OCI-LY7 (cell line): ENCODE measurements around the gene FKBP10. TPM values are rescaled to one million over a fixed set of nuclear protein-coding genes. Genes with fewer than 3 reads are reported as not detected.
"Not testable (repeated sequence)": the region's sequence is repeated elsewhere in the genome, so short reads cannot be mapped to it uniquely, and the experiment has no call there.

Experiments used
- BruUV-seq: library from RNA; stranded (reverse); fragments of 400-500 nt; replicated peaks from 2 replicates; lab custom pipeline; 2021; lab: Mats Ljungman, UMichigan
- CTCF ChIA-PET: fragments of 300-600 bp; sonication (Branson Sonifier 250); formaldehyde crosslinking; loops from one replicate; lab custom pipeline; 2022; ENCODE audit warnings: antibody characterized with exemption; ENCODE audit not compliant: unreplicated experiment; lab: Charles Lee
- POLR2A ChIA-PET: fragments of 300-600 bp; sonication (Branson Sonifier 250); formaldehyde crosslinking; loops from one replicate; lab custom pipeline; 2022; ENCODE audit warnings: antibody characterized with exemption; lab: Charles Lee
- DNase-seq: peaks from one replicate; pipeline ENCODE4 v3.0.0-alpha.2; 2015; ENCODE audit warnings: low spot score
- H2AFZ ChIP-seq: fragments of 200-600 bp; sonication (generic), shearing (Covaris generic); 2 replicates; pipeline ENCODE4 v1.6.1; 2014; ENCODE audit warnings: mild to moderate bottlenecking, antibody characterized with exemption, low read length, moderate library complexity
- H3K27ac ChIP-seq: fragments of 200-600 bp; sonication (generic); 2 replicates; pipeline ENCODE4 v1.5.1; 2014; ENCODE audit warnings: mixed run types, low read depth, mild to moderate bottlenecking, moderate library complexity, low read length, inconsistent platforms; ENCODE audit not compliant: poor library complexity, severe bottlenecking
- H3K36me3 ChIP-seq: fragments of 200-600 bp; sonication (generic); 2 replicates; pipeline ENCODE4 v1.6.1; 2014; ENCODE audit warnings: mild to moderate bottlenecking, antibody characterized with exemption, low read length, moderate library complexity, mixed read lengths; ENCODE audit not compliant: insufficient read depth
- H3K4me1 ChIP-seq: fragments of 200-600 bp; sonication (generic); 2 replicates; pipeline ENCODE4 v1.5.1; 2014; ENCODE audit warnings: mild to moderate bottlenecking, low read length; ENCODE audit not compliant: insufficient read depth, poor library complexity, severe bottlenecking
- H3K4me2 ChIP-seq: fragments of 200-600 bp; sonication (generic); 2 replicates; pipeline ENCODE4 v1.6.1; 2014; ENCODE audit warnings: mild to moderate bottlenecking, low read length
- H3K4me3 ChIP-seq: fragments of 200-600 bp; sonication (generic); 2 replicates; pipeline ENCODE4 v1.5.1; 2014; ENCODE audit warnings: mild to moderate bottlenecking, low read depth, low read length; ENCODE audit not compliant: poor library complexity, severe bottlenecking
- H3K79me2 ChIP-seq: fragments of 200-600 bp; sonication (generic); 2 replicates; pipeline ENCODE4 v1.6.1; 2016; ENCODE audit warnings: low read depth, mild to moderate bottlenecking, low read length, moderate library complexity, mixed read lengths; ENCODE audit not compliant: insufficient read depth
- H3K9me2 ChIP-seq: fragments of 200-600 bp; sonication (generic); 2 replicates; pipeline ENCODE4 v1.6.1; 2016; ENCODE audit warnings: mild to moderate bottlenecking, low read length, mixed read lengths; ENCODE audit not compliant: insufficient read depth
- H3K9me3 ChIP-seq: fragments of 200-600 bp; sonication (generic); 2 replicates; pipeline ENCODE4 v1.6.1; 2014; ENCODE audit warnings: mild to moderate bottlenecking, mixed run types, low read length, mixed read lengths
- H4K20me1 ChIP-seq: fragments of 200-600 bp; sonication (generic); 2 replicates; pipeline ENCODE4 v1.6.1; 2014; ENCODE audit warnings: mild to moderate bottlenecking, antibody characterized with exemption, low read length, moderate library complexity, mixed read lengths; ENCODE audit not compliant: insufficient read depth
- EZH2phosphoT487 ChIP-seq: fragments of 200-600 bp; sonication (generic); IDR thresholded peaks from 2 replicates; pipeline ENCODE4 v1.6.1; 2018; ENCODE audit warnings: low read depth, borderline replicate concordance, mild to moderate bottlenecking, mixed run types, antibody characterized with exemption, low read length, moderate library complexity, mixed read lengths
- intact Hi-C: fragments of 100-400 bp; cut with micrococcal nuclease; formaldehyde crosslinking; loops from one replicate; pipeline ENCODE4 v1.10.0; 2022; ENCODE audit not compliant: unreplicated experiment
- total RNA-seq, 2 experiments: library from RNA; depleted of rRNA in 1 of 2; stranded (reverse); fragments of >200 nt in 1 of 2; shearing (Covaris generic) in 1 of 2; gene quantifications; 2 replicates each; pipeline ENCODE4 v1.2.3, GENCODE V29; 2014 to 2022
- TF ChIP-seq, protein P1 (sequence below): fragments of 200-600 bp; sonication (generic); conservative IDR thresholded peaks from 2 replicates; pipeline ENCODE4 v1.5.1; 2014; ENCODE audit warnings: mild to moderate bottlenecking, antibody characterized with exemption, low read length, moderate library complexity, mixed read lengths

The FKBP10 gene
- total RNA-seq, 2 experiments from 2014 or later, result 1.5 to 7.8 TPM

DNA sequence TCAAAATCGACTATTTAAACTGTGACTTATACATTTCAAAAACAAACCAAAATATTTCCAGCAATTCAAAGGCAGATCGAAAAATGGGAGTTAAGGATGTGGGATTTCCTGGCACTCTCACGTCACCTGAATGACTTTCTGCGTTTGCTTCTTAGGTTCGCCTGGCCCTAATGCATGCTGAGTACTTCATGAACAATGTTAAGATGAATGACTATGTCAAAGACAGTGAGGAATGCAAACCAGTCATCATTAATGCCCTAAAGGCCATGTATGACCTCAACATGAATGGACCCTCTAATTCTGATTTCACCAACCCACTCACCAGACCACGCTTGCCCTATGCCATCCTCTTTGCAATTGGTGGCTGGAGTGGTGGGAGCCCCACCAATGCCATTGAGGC is 32.2 kb downstream of the FKBP10 start:
- Histone ChIP-seq H3K4me2 (no peak overlapping the region), H4K20me1 (peaks cover 9% of the 10 kb centered on the region), H3K9me2 (no peaks in the 10 kb centered on the region), H3K36me3 (peaks cover 23% of the 10 kb centered on the region), H2AFZ (no peak overlapping the region), H3K9me3 (no peaks in the 10 kb centered on the region), H3K79me2 (peaks cover 20% of the 10 kb centered on the region), H3K4me1 (peaks cover 12% of the 10 kb centered on the region), H3K4me3 (no peak overlapping the region), H3K27ac (no peak overlapping the region)
- intact Hi-C loops, result no loop called here
- BruUV-seq, result no TSS peak
- no peak for DNase-seq
- POLR2A ChIA-PET, result no interaction called here
- no peak for TF ChIP-seq EZH2phosphoT487
- TF ChIP-seq, protein P1, sequence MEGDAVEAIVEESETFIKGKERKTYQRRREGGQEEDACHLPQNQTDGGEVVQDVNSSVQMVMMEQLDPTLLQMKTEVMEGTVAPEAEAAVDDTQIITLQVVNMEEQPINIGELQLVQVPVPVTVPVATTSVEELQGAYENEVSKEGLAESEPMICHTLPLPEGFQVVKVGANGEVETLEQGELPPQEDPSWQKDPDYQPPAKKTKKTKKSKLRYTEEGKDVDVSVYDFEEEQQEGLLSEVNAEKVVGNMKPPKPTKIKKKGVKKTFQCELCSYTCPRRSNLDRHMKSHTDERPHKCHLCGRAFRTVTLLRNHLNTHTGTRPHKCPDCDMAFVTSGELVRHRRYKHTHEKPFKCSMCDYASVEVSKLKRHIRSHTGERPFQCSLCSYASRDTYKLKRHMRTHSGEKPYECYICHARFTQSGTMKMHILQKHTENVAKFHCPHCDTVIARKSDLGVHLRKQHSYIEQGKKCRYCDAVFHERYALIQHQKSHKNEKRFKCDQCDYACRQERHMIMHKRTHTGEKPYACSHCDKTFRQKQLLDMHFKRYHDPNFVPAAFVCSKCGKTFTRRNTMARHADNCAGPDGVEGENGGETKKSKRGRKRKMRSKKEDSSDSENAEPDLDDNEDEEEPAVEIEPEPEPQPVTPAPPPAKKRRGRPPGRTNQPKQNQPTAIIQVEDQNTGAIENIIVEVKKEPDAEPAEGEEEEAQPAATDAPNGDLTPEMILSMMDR, result no peak
- CTCF ChIA-PET, result no interaction called here

DNA sequence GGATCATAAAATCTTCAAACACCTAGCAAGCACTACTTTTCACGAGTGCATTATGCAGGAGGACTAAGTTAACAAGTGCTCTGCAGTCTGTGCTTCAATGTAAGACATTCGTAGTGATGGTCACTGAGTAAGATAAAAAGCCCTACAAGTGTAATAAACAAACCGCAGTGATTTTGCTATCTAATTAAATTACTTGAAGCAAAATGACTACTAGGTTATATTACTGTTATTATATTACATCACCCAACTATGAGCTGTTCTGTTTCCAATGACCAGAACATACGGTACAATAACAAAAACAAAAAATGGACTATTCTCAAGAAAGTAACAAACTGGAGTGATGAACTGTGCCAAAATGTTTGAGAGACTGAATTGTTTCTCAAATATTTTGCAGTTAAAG is 36.0 kb downstream of the FKBP10 start:
- POLR2A ChIA-PET, result interaction anchor here (0.6 to 1.9 kb wide), 3 partner anchors 16 to 82 kb away, joined by 3 to 11 read pairs (median 3); partner anchors contain the start of gene KLHL11
- Histone ChIP-seq H3K4me3 (no peak overlapping the region), H4K20me1 (peaks cover 20% of the 10 kb centered on the region), H3K36me3 (peaks cover 54% of the 10 kb centered on the region), H3K4me2 (peak overlapping the region; percentile 47; the same call in 1 of the 2 replicates), H2AFZ (no peak overlapping the region), H3K79me2 (peaks cover 52% of the 10 kb centered on the region), H3K27ac (no peak overlapping the region), H3K4me1 (peaks cover 29% of the 10 kb centered on the region), H3K9me3 (no peaks in the 10 kb centered on the region), H3K9me2 (no peaks in the 10 kb centered on the region)
- no peak for TF ChIP-seq EZH2phosphoT487
- TF ChIP-seq, protein P1, result no peak
- intact Hi-C loops, result no loop called here
- BruUV-seq, result no TSS peak
- CTCF ChIA-PET, result no interaction called here
- no peak for DNase-seq

- ChIA-PET CTCF (no interaction called here), POLR2A (interaction anchor here (0.7 to 1.9 kb wide), 2 partner anchors 15 to 83 kb away, joined by 3 to 11 read pairs; partner anchors contain the start of gene KLHL11)
- H3K4me2 ChIP-seq, result peak overlapping the region; percentile 47
- TF ChIP-seq EZH2phosphoT487, result no peak
- TF ChIP-seq, protein P1, result no peak
- H3K9me3 ChIP-seq, result no peaks in the 10 kb centered on the region
- no peak overlapping the region for H2AFZ ChIP-seq
- peaks cover 29% of the 10 kb centered on the region for H3K4me1 ChIP-seq
- H4K20me1 ChIP-seq, result peaks cover 20% of the 10 kb centered on the region
- H3K27ac ChIP-seq, result no peak overlapping the region
- no peak overlapping the region for H3K4me3 ChIP-seq
- DNase-seq, result no peak
- BruUV-seq, result no TSS peak
- H3K36me3 ChIP-seq, result peaks cover 60% of the 10 kb centered on the region
- H3K9me2 ChIP-seq, result no peaks in the 10 kb centered on the region
- H3K79me2 ChIP-seq, result peaks cover 52% of the 10 kb centered on the region
- intact Hi-C loops, result no loop called here
Observed at GRCh38 chr17:41849251-41849990, 36.6 kb downstream of the FKBP10 start.

DNA sequence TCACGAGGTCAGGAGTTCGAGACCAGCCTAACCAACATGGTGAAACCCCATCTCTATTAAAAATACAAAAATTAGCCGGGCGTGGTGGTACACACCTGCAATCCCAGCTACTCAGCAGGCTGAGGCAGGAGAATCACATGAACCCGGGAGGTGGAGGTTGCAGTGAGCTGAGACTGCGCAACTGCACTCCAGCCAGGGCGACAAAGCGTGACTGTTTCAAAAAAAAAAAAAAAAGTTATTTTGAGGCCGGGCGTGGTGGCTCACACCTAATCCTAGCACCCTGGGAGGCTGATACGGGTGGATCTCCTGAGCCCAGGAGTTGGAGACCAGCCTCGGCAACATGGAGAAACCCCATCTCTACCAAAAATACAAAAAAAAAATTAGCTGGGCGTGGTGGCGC is 38.6 kb downstream of the FKBP10 start:
- H3K9me3 ChIP-seq, H3K4me2 ChIP-seq, intact Hi-C loops, H2AFZ ChIP-seq, H3K27ac ChIP-seq, CTCF ChIA-PET, DNase-seq, BruUV-seq, H3K9me2 ChIP-seq, H3K4me3 ChIP-seq: not testable (repeated sequence)
- POLR2A ChIA-PET, result interaction anchor here (0.6 to 2.3 kb wide), 4 partner anchors 11 to 791 kb away, joined by 3 to 9 read pairs (median 4); partner anchors contain the start of gene KLHL11
- Histone ChIP-seq H3K36me3 (peaks cover 68% of the 10 kb centered on the region), H4K20me1 (peaks cover 20% of the 10 kb centered on the region), H3K79me2 (peaks cover 57% of the 10 kb centered on the region), H3K4me1 (peaks cover 29% of the 10 kb centered on the region)
